T-helper 2 cell treated with Interferon-gamma antibody and Interleukin-4, amounts not matched to agents 5 μg/mL and 100 μg/mL, for 36 hours (primary cell): ENCODE measurements around the gene B3GAT3.
"Not testable (repeated sequence)": the region's sequence is repeated elsewhere in the genome, so short reads cannot be mapped to it uniquely, and the experiment has no call there.

ENCODE experiments used
- DNase-seq: peaks from one replicate; pipeline ENCODE4 v3.0.0; 2021; ENCODE audit warnings: low spot score
- H3K27ac Mint-ChIP-seq: one replicate; pipeline ENCODE4 v1.8.0; 2021; ENCODE audit warnings: mild to moderate bottlenecking, mixed read lengths
- H3K27me3 Mint-ChIP-seq: one replicate; pipeline ENCODE4 v1.8.0; 2021; ENCODE audit warnings: low read depth, mixed read lengths
- H3K36me3 Mint-ChIP-seq: one replicate; pipeline ENCODE4 v1.8.0; 2021; ENCODE audit warnings: low read depth, mixed read lengths
- H3K4me1 Mint-ChIP-seq: one replicate; pipeline ENCODE4 v1.8.0; 2021; ENCODE audit warnings: low read depth, mixed read lengths
- H3K4me3 Mint-ChIP-seq: one replicate; pipeline ENCODE4 v1.8.0; 2022; ENCODE audit warnings: mild to moderate bottlenecking, moderate library complexity, mixed read lengths
- H3K9me3 Mint-ChIP-seq: one replicate; pipeline ENCODE4 v1.8.0; 2021; ENCODE audit warnings: mixed read lengths

Gene B3GAT3

GRCh38 chr11:62616957-62617356 lies 4.8 kb downstream of the B3GAT3 start:
- not testable (repeated sequence) for H3K9me3 Mint-ChIP-seq, H3K4me3 Mint-ChIP-seq, DNase-seq, H3K27me3 Mint-ChIP-seq, H3K27ac Mint-ChIP-seq
- peaks cover 29% of the 10 kb centered on the region for H3K36me3 Mint-ChIP-seq
- peaks cover 23% of the 10 kb centered on the region for H3K4me1 Mint-ChIP-seq

GRCh38 chr11:62615521-62615920 lies 6.3 kb downstream of the B3GAT3 start:
- peaks cover 22% of the 10 kb centered on the region for H3K36me3 Mint-ChIP-seq

GRCh38 chr11:62614275-62614674 lies 7.5 kb downstream of the B3GAT3 start:
- H3K4me1 Mint-ChIP-seq, result peaks cover 26% of the 10 kb centered on the region
- peaks cover 30% of the 10 kb centered on the region for H3K36me3 Mint-ChIP-seq
- H3K4me3 Mint-ChIP-seq, result no peak overlapping the region
- DNase-seq, result no peak
- H3K27ac Mint-ChIP-seq, result peak overlapping the region; percentile 76
- no peaks in the 10 kb centered on the region for H3K27me3 Mint-ChIP-seq
- no peaks in the 10 kb centered on the region for H3K9me3 Mint-ChIP-seq

More at GRCh38 chr11:62615521-62615920, 6.3 kb downstream of the B3GAT3 start:
- Mint-ChIP-seq H3K9me3 (no peaks in the 10 kb centered on the region), H3K27me3 (no peaks in the 10 kb centered on the region), H3K4me3 (no peak overlapping the region), H3K27ac (no peak overlapping the region), H3K4me1 (peaks cover 25% of the 10 kb centered on the region)
- DNase-seq, result no peak

GRCh38 chr11:62613291-62613778 lies 8.5 kb downstream of the B3GAT3 start:
- Mint-ChIP-seq H3K9me3 (no peaks in the 10 kb centered on the region), H3K36me3 (peaks cover 32% of the 10 kb centered on the region), H3K4me1 (peaks cover 27% of the 10 kb centered on the region), H3K27me3 (no peaks in the 10 kb centered on the region), H3K4me3 (no peak overlapping the region), H3K27ac (peak overlapping the region; percentile 82)
- no peak for DNase-seq

GRCh38 chr11:62612366-62613290 lies 9.2 kb downstream of the B3GAT3 start, which contains the start of the genes EML3 and ROM1:
TSS of gene EML3 (minus strand) at chr11:62612775. CDS start at chr11:62612457, 318 bp downstream.
TSS of gene ROM1 (plus strand) at chr11:62613257. CDS start at chr11:62613282, 25 bp downstream.
- H3K4me1 Mint-ChIP-seq, result peaks cover 31% of the 10 kb centered on the region
- H3K27ac Mint-ChIP-seq, result peak within 1 kb of the TSS; percentile 88
- H3K36me3 Mint-ChIP-seq, result peaks cover 35% of the 10 kb centered on the region
- no peaks in the 10 kb centered on the region for H3K9me3 Mint-ChIP-seq
- peak within 1 kb of the TSS; percentile 88 for H3K4me3 Mint-ChIP-seq
- DNase-seq, result peak; percentile 86
- H3K27me3 Mint-ChIP-seq, result no peaks in the 10 kb centered on the region

- H3K27me3 Mint-ChIP-seq, result no peaks in the 10 kb centered on the region
- peaks cover 31% of the 10 kb centered on the region for H3K4me1 Mint-ChIP-seq
- peaks cover 34% of the 10 kb centered on the region for H3K36me3 Mint-ChIP-seq
Measured at GRCh38 chr11:62611705-62612365, 10.0 kb downstream of the B3GAT3 start.

GRCh38 chr11:62610814-62611704 lies 10.7 kb downstream of the B3GAT3 start:
- peak overlapping the region; percentile 88 for H3K4me3 Mint-ChIP-seq
- no peak for DNase-seq
- H3K4me1 Mint-ChIP-seq, result peaks cover 31% of the 10 kb centered on the region
- H3K27ac Mint-ChIP-seq, result peak overlapping the region; percentile 88
- H3K27me3 Mint-ChIP-seq, result no peaks in the 10 kb centered on the region
- peaks cover 33% of the 10 kb centered on the region for H3K36me3 Mint-ChIP-seq
- H3K9me3 Mint-ChIP-seq, result no peaks in the 10 kb centered on the region

More at GRCh38 chr11:62611705-62612365, 10.0 kb downstream of the B3GAT3 start:
- peak overlapping the region; percentile 88 for H3K4me3 Mint-ChIP-seq
- H3K27ac Mint-ChIP-seq, result peak overlapping the region; percentile 88
- DNase-seq, result peak; percentile 44
- H3K9me3 Mint-ChIP-seq, result no peaks in the 10 kb centered on the region

GRCh38 chr11:62610403-62610802 lies 11.4 kb downstream of the B3GAT3 start:
- DNase-seq, result no peak
- peaks cover 34% of the 10 kb centered on the region for H3K36me3 Mint-ChIP-seq
- peak overlapping the region; percentile 79 for H3K4me3 Mint-ChIP-seq
- H3K27me3 Mint-ChIP-seq, result no peaks in the 10 kb centered on the region
- H3K4me1 Mint-ChIP-seq, result peaks cover 31% of the 10 kb centered on the region
- peak overlapping the region; percentile 88 for H3K27ac Mint-ChIP-seq
- H3K9me3 Mint-ChIP-seq, result no peaks in the 10 kb centered on the region

GRCh38 chr11:62608776-62609175 lies 13.0 kb downstream of the B3GAT3 start:
- H3K27me3 Mint-ChIP-seq, result no peaks in the 10 kb centered on the region
- no peaks in the 10 kb centered on the region for H3K9me3 Mint-ChIP-seq
- H3K27ac Mint-ChIP-seq, result peak overlapping the region; percentile 62
- H3K4me1 Mint-ChIP-seq, result peaks cover 23% of the 10 kb centered on the region
- peaks cover 42% of the 10 kb centered on the region for H3K36me3 Mint-ChIP-seq
- no peak for DNase-seq
- H3K4me3 Mint-ChIP-seq, result peak overlapping the region; percentile 21

GRCh38 chr11:62607714-62608113 lies 14.1 kb downstream of the B3GAT3 start:
- Mint-ChIP-seq H3K4me1 (peaks cover 27% of the 10 kb centered on the region), H3K9me3 (no peaks in the 10 kb centered on the region), H3K27me3 (no peaks in the 10 kb centered on the region), H3K27ac (peak overlapping the region; percentile 27), H3K36me3 (peaks cover 51% of the 10 kb centered on the region), H3K4me3 (no peak overlapping the region)
- no peak for DNase-seq

GRCh38 chr11:62605902-62606301 lies 15.9 kb downstream of the B3GAT3 start:
- no peaks in the 10 kb centered on the region for H3K27me3 Mint-ChIP-seq
- no peak overlapping the region for H3K4me3 Mint-ChIP-seq
- no peak for DNase-seq
- H3K27ac Mint-ChIP-seq, result no peak overlapping the region
- H3K9me3 Mint-ChIP-seq, result no peaks in the 10 kb centered on the region
- peaks cover 55% of the 10 kb centered on the region for H3K36me3 Mint-ChIP-seq
- peaks cover 26% of the 10 kb centered on the region for H3K4me1 Mint-ChIP-seq

- no peaks in the 10 kb centered on the region for H3K27me3 Mint-ChIP-seq
- H3K27ac Mint-ChIP-seq, result no peak overlapping the region
- peaks cover 23% of the 10 kb centered on the region for H3K4me1 Mint-ChIP-seq
- no peak overlapping the region for H3K4me3 Mint-ChIP-seq
- H3K36me3 Mint-ChIP-seq, result peaks cover 56% of the 10 kb centered on the region
- DNase-seq, result no peak
- H3K9me3 Mint-ChIP-seq, result no peaks in the 10 kb centered on the region
Measured at GRCh38 chr11:62605467-62605866, 16.3 kb downstream of the B3GAT3 start.

- DNase-seq, result no peak
- no peaks in the 10 kb centered on the region for H3K27me3 Mint-ChIP-seq
- H3K9me3 Mint-ChIP-seq, result no peaks in the 10 kb centered on the region
- peaks cover 24% of the 10 kb centered on the region for H3K4me1 Mint-ChIP-seq
- no peak overlapping the region for H3K4me3 Mint-ChIP-seq
- peaks cover 58% of the 10 kb centered on the region for H3K36me3 Mint-ChIP-seq
- peak overlapping the region; percentile 61 for H3K27ac Mint-ChIP-seq
Measured at GRCh38 chr11:62604460-62605120, 17.2 kb downstream of the B3GAT3 start.
